HCT116 (cell line): ENCODE results near the gene LARP4.

Experiments used
- CTCF ChIP-seq, 3 experiments: fragments of 200-600 bp in 1 of 3; sonication (generic) in 1 of 3; IDR thresholded peaks in 2 of 3; conservative IDR thresholded peaks in 1 of 3; 2 replicates each; pipeline ENCODE4 v1.5.1; 2012 to 2017; ENCODE audit warnings: low read depth in 2 of 3, low read length in 2 of 3, antibody characterized with exemption in 1 of 3, borderline replicate concordance in 1 of 3, control low read depth in 1 of 3, mild to moderate bottlenecking in 1 of 3, mixed read lengths in 1 of 3, mixed run types in 1 of 3, moderate library complexity in 1 of 3; ENCODE audit not compliant: insufficient read depth in 1 of 3
- POLR2A ChIP-seq: IDR thresholded peaks from 2 replicates; pipeline ENCODE4 v1.7.0; 2011; ENCODE audit warnings: borderline replicate concordance; ENCODE audit not compliant: insufficient read depth, insufficient read length; ENCODE audit errors: extremely low read depth
- POLR2AphosphoS5 ChIP-seq: IDR thresholded peaks from 2 replicates; pipeline ENCODE4 v1.6.1; 2011; ENCODE audit warnings: mild to moderate bottlenecking, low read depth, low read length, moderate library complexity
- RAD21 ChIP-seq: IDR thresholded peaks from 2 replicates; pipeline ENCODE4 v1.6.1; 2012; ENCODE audit warnings: low read depth, mild to moderate bottlenecking
- SIN3A ChIP-seq: IDR thresholded peaks from 2 replicates; pipeline ENCODE4 v1.6.1; 2012; ENCODE audit warnings: low read depth
- TCF7L2 ChIP-seq: IDR thresholded peaks from 2 replicates; pipeline ENCODE4 v1.7.0; 2011; ENCODE audit warnings: borderline replicate concordance, inconsistent platforms; ENCODE audit not compliant: insufficient read depth, insufficient read length; ENCODE audit errors: extremely low read depth

GRCh38 chr12:50425589-50426258, 25.0 kb downstream of the LARP4 start:
- TF ChIP-seq CTCF (IDR thresholded peaks at IDR 0.05 in 2 of 3, conservative IDR thresholded peaks at IDR 0.05 in 1 of 3; ENCODE audit: borderline replicate concordance in 1 of 3, insufficient read depth in 1 of 3, low read depth in 2 of 3, low read length in 2 of 3) (no peak), TCF7L2 (no peak), RAD21 (no peak), POLR2AphosphoS5 (no peak), SIN3A (no peak), POLR2A (no peak)
